HEK293T (cell line): ENCODE measurements around the gene TAC3.
"Not testable (repeated sequence)": the region's sequence is repeated elsewhere in the genome, so short reads cannot be mapped to it uniquely, and the experiment has no call there.

Experiments
- CTCF ChIA-PET: fragments of 350-600 bp; formaldehyde crosslinking; extraction: SDS; loops from one replicate; lab custom pipeline; 2021; ENCODE audit warnings: antibody characterized with exemption, inconsistent platforms; lab: Yijun Ruan, JAX
- POLR2A ChIA-PET: fragments of 350-600 bp; formaldehyde crosslinking; extraction: SDS; loops from one replicate; lab custom pipeline; 2020; ENCODE audit warnings: antibody characterized with exemption, inconsistent platforms; lab: Yijun Ruan, JAX
- DNase-seq: peaks from one replicate; pipeline ENCODE4 v3.0.0; 2012; ENCODE audit warnings: mixed read lengths; ENCODE audit errors: extremely low spot score
- ARNT ChIP-seq: fragments of 450-650 bp; IDR thresholded peaks from 2 replicates; pipeline ENCODE4 v1.6.1; 2017; ENCODE audit warnings: mild to moderate bottlenecking
- BHLHE40 ChIP-seq: fragments of 450-650 bp; IDR thresholded peaks from 2 replicates; pipeline ENCODE4 v1.6.1; 2016; ENCODE audit warnings: mild to moderate bottlenecking, moderate library complexity, borderline replicate concordance
- CTBP1 ChIP-seq: fragments of 450-650 bp; IDR thresholded peaks from 2 replicates; pipeline ENCODE4 v1.6.1; 2016; ENCODE audit warnings: borderline replicate concordance
- ELF4 ChIP-seq: fragments of 450-650 bp; IDR thresholded peaks from 2 replicates; pipeline ENCODE4 v1.6.1; 2017; ENCODE audit warnings: antibody characterized with exemption
- FOXA1 ChIP-seq: fragments of 450-650 bp; IDR thresholded peaks from 2 replicates; pipeline ENCODE4 v1.6.1; 2016; ENCODE audit warnings: mild to moderate bottlenecking
- FOXK2 ChIP-seq: fragments of 450-650 bp; IDR thresholded peaks from 2 replicates; pipeline ENCODE4 v1.6.1; 2016; ENCODE audit warnings: mild to moderate bottlenecking
- FOXM1 ChIP-seq: fragments of 450-650 bp; IDR thresholded peaks from 2 replicates; pipeline ENCODE4 v1.6.1; 2017; ENCODE audit warnings: mild to moderate bottlenecking, borderline replicate concordance
- HDGF ChIP-seq: fragments of 450-650 bp; IDR thresholded peaks from 2 replicates; pipeline ENCODE4 v1.6.1; 2017; ENCODE audit warnings: antibody characterized with exemption, borderline replicate concordance
- L3MBTL2 ChIP-seq: fragments of 450-650 bp; conservative IDR thresholded peaks from 2 replicates; pipeline ENCODE4 v1.6.1; 2016; ENCODE audit warnings: mild to moderate bottlenecking
- LEF1 ChIP-seq: fragments of 450-650 bp; IDR thresholded peaks from 2 replicates; pipeline ENCODE4 v1.6.1; 2017; ENCODE audit warnings: mild to moderate bottlenecking, borderline replicate concordance
- NFRKB ChIP-seq: fragments of 450-650 bp; IDR thresholded peaks from 2 replicates; pipeline ENCODE4 v1.6.1; 2016; ENCODE audit warnings: mild to moderate bottlenecking, moderate library complexity
- SP1 ChIP-seq: fragments of 450-650 bp; IDR thresholded peaks from 2 replicates; pipeline ENCODE4 v1.6.1; 2017
- SUZ12 ChIP-seq: fragments of 450-650 bp; IDR thresholded peaks from 2 replicates; pipeline ENCODE4 v1.6.1; 2016; ENCODE audit warnings: mild to moderate bottlenecking
- TARDBP ChIP-seq: fragments of 450-650 bp; IDR thresholded peaks from 2 replicates; pipeline ENCODE4 v1.6.1; 2016
- ZNF384 ChIP-seq: fragments of 450-650 bp; IDR thresholded peaks from 2 replicates; pipeline ENCODE4 v1.6.1; 2016
- TF ChIP-seq, protein P1 (sequence below): fragments of 450-650 bp; IDR thresholded peaks from 2 replicates; pipeline ENCODE4 v1.6.1; 2016

TAC3 gene

GRCh38 chr12:56978397-56979138 lies 37.8 kb downstream of the TAC3 start:
- no peak for TF ChIP-seq ELF4
- TF ChIP-seq CTBP1 = no peak
- no peak for TF ChIP-seq NFRKB
- no peak for TF ChIP-seq L3MBTL2
- TF ChIP-seq, protein P1, sequence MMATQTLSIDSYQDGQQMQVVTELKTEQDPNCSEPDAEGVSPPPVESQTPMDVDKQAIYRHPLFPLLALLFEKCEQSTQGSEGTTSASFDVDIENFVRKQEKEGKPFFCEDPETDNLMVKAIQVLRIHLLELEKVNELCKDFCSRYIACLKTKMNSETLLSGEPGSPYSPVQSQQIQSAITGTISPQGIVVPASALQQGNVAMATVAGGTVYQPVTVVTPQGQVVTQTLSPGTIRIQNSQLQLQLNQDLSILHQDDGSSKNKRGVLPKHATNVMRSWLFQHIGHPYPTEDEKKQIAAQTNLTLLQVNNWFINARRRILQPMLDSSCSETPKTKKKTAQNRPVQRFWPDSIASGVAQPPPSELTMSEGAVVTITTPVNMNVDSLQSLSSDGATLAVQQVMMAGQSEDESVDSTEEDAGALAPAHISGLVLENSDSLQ = no peak
- TF ChIP-seq FOXA1 = no peak
- no peak for TF ChIP-seq SUZ12
- no peak for TF ChIP-seq LEF1
- TF ChIP-seq TARDBP = no peak
- no peak for TF ChIP-seq ZNF384
- TF ChIP-seq FOXM1 = no peak
- no peak for TF ChIP-seq BHLHE40
- no peak for TF ChIP-seq SP1
- no peak for TF ChIP-seq HDGF
- no peak for TF ChIP-seq ARNT
- no peak for TF ChIP-seq FOXK2
- ChIA-PET POLR2A (no interaction called here), CTCF (no interaction called here)
- no peak for DNase-seq

DNA sequence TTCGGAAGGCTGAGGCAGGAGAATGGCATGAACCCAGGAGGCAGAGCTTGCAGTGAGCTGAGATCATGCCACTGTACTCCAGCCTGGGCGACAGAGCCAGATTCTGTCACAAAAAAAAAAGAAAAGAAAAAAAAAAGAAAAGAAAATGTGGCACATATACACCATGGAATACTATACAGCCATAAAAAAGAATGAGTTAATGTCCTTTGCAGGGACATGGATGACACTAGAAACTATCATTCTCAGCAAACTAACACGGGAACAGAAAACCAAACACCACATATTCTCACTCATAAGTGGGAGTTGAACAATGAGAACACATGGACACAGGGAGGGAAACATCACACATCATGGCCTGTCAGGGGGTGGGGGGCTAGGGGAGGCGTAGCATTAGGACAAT lies 39.0 kb downstream of the TAC3 start:
- DNase-seq, POLR2A ChIA-PET, CTCF ChIA-PET: not testable (repeated sequence)

DNA sequence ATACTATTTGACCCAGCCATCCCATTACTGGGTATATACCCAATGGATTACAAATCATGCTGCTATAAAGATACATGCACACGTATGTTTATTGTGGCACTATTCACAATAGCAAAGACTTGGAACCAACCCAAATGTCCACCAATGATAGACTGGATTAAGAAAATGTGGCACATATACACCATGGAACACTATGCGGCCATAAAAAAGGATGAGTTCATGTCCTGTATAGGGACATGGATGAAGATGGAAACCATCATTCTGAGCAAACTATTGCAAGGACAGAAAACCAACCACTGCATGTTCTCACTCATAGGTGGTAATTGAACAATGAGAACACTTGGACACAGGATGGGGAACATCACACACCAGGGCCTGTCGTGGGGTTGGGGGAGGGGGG lies 42.1 kb downstream of the TAC3 start:
- DNase-seq, POLR2A ChIA-PET, CTCF ChIA-PET: not testable (repeated sequence)

DNA sequence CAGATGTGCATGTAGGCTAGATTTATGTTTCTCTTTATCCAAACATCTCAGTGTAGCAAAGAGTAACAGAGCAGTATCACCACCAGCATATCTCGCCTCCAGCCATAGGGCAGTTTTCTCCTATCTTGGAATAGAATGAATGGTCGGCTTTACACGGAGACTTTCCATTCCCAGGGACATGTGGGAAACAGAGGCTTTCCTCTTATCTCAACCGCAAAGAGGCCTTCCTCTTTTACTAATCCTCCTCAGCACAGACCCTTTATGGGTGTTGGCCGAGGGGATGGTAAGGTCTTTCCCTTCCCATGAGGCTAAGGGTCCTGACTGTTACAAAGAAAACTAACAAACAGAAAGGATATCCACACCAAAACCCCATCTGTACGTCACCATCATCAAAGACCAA lies 47.4 kb downstream of the TAC3 start:
- POLR2A ChIA-PET, CTCF ChIA-PET, DNase-seq: not testable (repeated sequence)

DNA sequence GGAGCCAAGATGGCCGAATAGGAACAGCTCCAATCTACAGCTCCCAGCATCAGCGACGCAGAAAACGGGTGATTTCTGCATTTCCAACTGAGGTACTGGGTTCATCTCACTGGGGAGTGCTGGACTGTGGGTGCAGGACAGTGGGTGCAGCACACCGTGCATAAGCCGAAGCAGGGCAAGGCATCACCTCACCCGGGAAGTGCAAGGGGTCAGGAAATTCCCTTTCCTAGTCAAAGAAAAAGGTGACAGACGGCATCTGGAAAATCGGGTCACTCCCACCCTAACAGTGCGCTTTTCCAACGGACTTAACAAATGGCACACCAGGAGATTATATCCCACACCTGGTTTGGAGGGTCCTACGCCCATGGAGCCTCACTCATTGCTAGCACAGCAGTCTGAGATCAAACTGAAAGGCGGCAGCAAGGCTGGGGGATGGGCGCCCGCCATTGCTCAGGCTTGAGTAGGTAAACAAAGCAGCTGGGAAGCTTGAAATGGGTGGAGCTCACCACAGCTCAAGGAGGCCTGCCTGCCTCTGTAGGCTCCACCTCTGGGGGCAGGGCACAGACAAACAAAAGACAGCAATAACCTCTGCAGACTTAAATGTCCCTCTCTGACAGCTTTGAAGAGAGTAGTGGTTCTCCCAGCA lies 50.2 kb downstream of the TAC3 start:
- CTCF ChIA-PET, DNase-seq, POLR2A ChIA-PET: not testable (repeated sequence)

GRCh38 chr12:56965124-56965523 lies 51.2 kb downstream of the TAC3 start:
- POLR2A ChIA-PET = not testable (repeated sequence)

DNA sequence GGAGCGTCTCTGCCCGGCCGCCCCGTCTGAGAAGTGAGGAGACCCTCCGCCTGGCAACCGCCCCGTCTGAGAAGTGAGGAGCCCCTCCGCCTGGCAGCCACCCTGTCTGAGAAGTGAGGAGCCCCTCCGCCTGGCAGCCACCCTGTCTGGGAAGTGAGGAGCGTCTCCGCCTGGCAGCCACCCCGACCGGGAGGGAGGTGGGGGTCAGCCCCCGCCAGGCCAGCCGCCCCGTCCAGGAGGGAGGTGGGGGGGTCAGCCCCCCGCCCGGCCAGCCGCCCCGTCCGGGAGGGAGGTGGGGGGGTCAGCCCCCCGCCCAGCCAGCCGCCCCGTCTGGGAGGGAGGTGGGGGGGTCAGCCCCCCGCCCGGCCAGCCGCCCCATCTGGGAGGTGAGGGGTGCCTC lies 52.8 kb downstream of the TAC3 start:
- POLR2A ChIA-PET, DNase-seq, CTCF ChIA-PET: not testable (repeated sequence)

More at GRCh38 chr12:56965124-56965523, 51.2 kb downstream of the TAC3 start:
- DNase-seq, CTCF ChIA-PET: not testable (repeated sequence)

DNA sequence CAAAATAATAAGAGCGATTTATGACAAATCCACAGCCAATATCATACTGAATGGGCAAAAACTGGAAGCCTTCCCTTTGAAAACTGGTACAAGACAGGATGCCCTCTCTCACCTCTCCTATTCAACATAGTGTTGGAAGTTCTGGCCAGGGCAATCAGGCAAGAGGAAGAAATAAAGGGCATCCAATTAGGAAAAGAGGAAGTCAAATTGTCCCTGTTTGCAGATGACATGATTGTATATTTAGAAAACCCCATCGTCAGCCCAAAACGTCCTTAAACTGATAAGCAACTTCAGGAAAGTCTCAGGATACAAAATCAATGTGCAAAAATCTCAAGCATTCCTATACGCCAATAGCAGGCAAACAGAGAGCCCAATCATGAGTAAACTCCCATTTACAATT lies 54.1 kb downstream of the TAC3 start:
- DNase-seq, CTCF ChIA-PET, POLR2A ChIA-PET: not testable (repeated sequence)
